Stimulated activated CD8-positive, alpha-beta memory T cell treated with anti-CD3 and anti-CD28 coated beads, Interleukin-12 subunit alpha, Interleukin-12 subunit beta, amount 100 ng/mL, for 4 hours (primary cell): ENCODE results near the gene CFAP99.

Source experiments
- DNase-seq: peaks from one replicate; pipeline ENCODE4 v3.0.0-alpha.2; 2020; ENCODE audit warnings: low read depth

The CFAP99 gene

GRCh38 chr4:2503809-2504208 lies 85.1 kb downstream of the CFAP99 start:
- DNase-seq: no peak

GRCh38 chr4:2507259-2507658 lies 88.5 kb downstream of the CFAP99 start:
- DNase-seq: no peak

DNA sequence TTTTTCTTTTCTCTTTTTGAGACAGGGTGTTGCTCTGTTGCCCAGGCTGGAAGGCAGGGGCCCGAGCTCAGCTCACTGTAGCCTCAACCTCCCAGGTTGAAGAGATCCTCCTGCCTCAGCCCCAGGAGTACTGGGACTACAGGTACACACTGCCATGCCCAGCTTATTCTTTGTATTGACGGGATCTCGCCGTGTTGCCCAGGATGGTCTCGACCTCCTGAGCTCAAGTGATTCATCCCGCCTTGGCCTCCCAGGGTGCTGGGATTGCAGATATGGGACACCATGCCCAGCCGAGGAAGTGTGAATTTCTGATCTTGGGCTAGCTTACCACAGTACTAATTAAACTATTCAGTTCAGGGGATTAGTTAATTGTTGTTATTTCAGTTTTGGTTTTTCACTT lies 89.1 kb downstream of the CFAP99 start:
- DNase-seq: no peak

GRCh38 chr4:2510351-2511259 lies 91.8 kb downstream of the CFAP99 start:
- no peak for DNase-seq

GRCh38 chr4:2511645-2512131 lies 92.9 kb downstream of the CFAP99 start:
- no peak for DNase-seq
